ENCODE data around the gene VWA2. TPM values are rescaled to one million over a fixed set of nuclear protein-coding genes. Genes with fewer than 3 reads are reported as not detected.

The VWA2 gene
- total and polyA plus RNA-seq, 2 donors (not counting 3 experiments of a cell fraction or from before 2014, with no cell fraction given), result not detected

- no peak for FAIRE-seq
- no peaks in the 10 kb centered on the region for H3K79me2 ChIP-seq (ENCODE audit: control insufficient read depth, insufficient read depth, low read length)
- CTCF ChIA-PET, result no interaction called here
Measured at GRCh38 chr10:114252092-114252491, 13.0 kb downstream of the VWA2 start.

More at GRCh38 chr10:114252092-114252491, 13.0 kb downstream of the VWA2 start:
- dilution Hi-C loops (cut with MboI; ENCODE audit: extremely low pct_ligation_motif_present, low sequenced_read_pairs), result no loop called here
- DNase-seq (ENCODE audit: low read depth, low spot score), result no peak
- intact Hi-C loops (cut with micrococcal nuclease), result no loop called here
- Histone ChIP-seq H3K4me2 (ENCODE audit: insufficient read depth, low read length) (no peak overlapping the region), H3K9ac (replicated peaks; ENCODE audit: extremely low read depth, insufficient read depth, low read length) (no peak overlapping the region), H2AFZ (ENCODE audit: low read depth, low read length) (no peak overlapping the region), H4K20me1 (replicated peaks; ENCODE audit: control insufficient read depth, extremely low read depth, insufficient read depth, low read length) (no peaks in the 10 kb centered on the region), H3K27me3 (ENCODE audit: control insufficient read depth in 2 of 2, insufficient read depth in 2 of 2, low read length in 2 of 2) (no peaks in the 10 kb centered on the region), H3K4me3 (replicated peaks in 1 of 3; ENCODE audit: insufficient read depth in 1 of 3, low read depth in 1 of 3, low read length in 3 of 3) (no peak overlapping the region), H3K9me3 (replicated peaks; ENCODE audit: control insufficient read depth, insufficient read depth, low read length) (no peaks in the 10 kb centered on the region), H3K36me3 (ENCODE audit: control insufficient read depth in 2 of 2, extremely low read depth in 1 of 2, insufficient read depth in 2 of 2, low read length in 2 of 2) (no peaks in the 10 kb centered on the region), H3K4me1 (ENCODE audit: control insufficient read depth, extremely low read depth, insufficient read depth, low read length) (no peaks in the 10 kb centered on the region), H3K27ac (ENCODE audit: insufficient read depth, low read depth, low read length) (no peak overlapping the region), H3K9me1 (replicated peaks; ENCODE audit: control insufficient read depth, extremely low read depth, insufficient read depth, low read length) (no peaks in the 10 kb centered on the region)
- POLR2A ChIA-PET, result no interaction called here
- no peak for TF ChIP-seq CTCF (IDR thresholded peaks at IDR 0.05; ENCODE audit: extremely low read depth in 1 of 2, insufficient read depth in 1 of 2, low read depth in 1 of 2, low read length in 2 of 2)
- no peak for TF ChIP-seq MYC (IDR thresholded peaks at IDR 0.05; ENCODE audit: low read depth, low read length)
- no peak for TF ChIP-seq JUN (IDR thresholded peaks at IDR 0.05; ENCODE audit: borderline replicate concordance, insufficient read depth, insufficient read length, low read depth)
- no peak for TF ChIP-seq POLR2AphosphoS5 (IDR thresholded peaks at IDR 0.05; ENCODE audit: insufficient read depth, low read depth, low read length)
- TF ChIP-seq EZH2 (IDR thresholded peaks at IDR 0.05; ENCODE audit: borderline replicate concordance, low read depth, low read length, severe bottlenecking), result no peak
- TF ChIP-seq GATA2 (IDR thresholded peaks at IDR 0.05; ENCODE audit: insufficient read depth, insufficient read length, low read depth, low read length), result no peak
- TF ChIP-seq FOS (IDR thresholded peaks at IDR 0.05; ENCODE audit: borderline replicate concordance, insufficient read depth, low read length), result no peak
- no peak for TF ChIP-seq POLR2A (IDR thresholded peaks at IDR 0.05; ENCODE audit: low read depth, low read length)
- no peak for TF ChIP-seq MAX (IDR thresholded peaks at IDR 0.05; ENCODE audit: insufficient read depth, insufficient read length)
- no TSS peak for BruUV-seq (replicated peaks)
